Myocyte (in vitro differentiated cells): ENCODE results near the gene LSP1. TPM values are rescaled to one million over a fixed set of nuclear protein-coding genes. Genes with fewer than 3 reads are reported as not detected.

Experiments used
- DNase-seq: peaks from one replicate; pipeline ENCODE4 v3.0.0-alpha.2; 2012; ENCODE audit warnings: low read depth
- total RNA-seq: library from RNA; depleted of rRNA; stranded (reverse); fragments of >200 nt; gene quantifications from 2 replicates; pipeline ENCODE4 v1.2.3, GENCODE V29; 2014

LSP1 gene
- total RNA-seq, 1 donor from 2014 or later, result 407 TPM

DNA sequence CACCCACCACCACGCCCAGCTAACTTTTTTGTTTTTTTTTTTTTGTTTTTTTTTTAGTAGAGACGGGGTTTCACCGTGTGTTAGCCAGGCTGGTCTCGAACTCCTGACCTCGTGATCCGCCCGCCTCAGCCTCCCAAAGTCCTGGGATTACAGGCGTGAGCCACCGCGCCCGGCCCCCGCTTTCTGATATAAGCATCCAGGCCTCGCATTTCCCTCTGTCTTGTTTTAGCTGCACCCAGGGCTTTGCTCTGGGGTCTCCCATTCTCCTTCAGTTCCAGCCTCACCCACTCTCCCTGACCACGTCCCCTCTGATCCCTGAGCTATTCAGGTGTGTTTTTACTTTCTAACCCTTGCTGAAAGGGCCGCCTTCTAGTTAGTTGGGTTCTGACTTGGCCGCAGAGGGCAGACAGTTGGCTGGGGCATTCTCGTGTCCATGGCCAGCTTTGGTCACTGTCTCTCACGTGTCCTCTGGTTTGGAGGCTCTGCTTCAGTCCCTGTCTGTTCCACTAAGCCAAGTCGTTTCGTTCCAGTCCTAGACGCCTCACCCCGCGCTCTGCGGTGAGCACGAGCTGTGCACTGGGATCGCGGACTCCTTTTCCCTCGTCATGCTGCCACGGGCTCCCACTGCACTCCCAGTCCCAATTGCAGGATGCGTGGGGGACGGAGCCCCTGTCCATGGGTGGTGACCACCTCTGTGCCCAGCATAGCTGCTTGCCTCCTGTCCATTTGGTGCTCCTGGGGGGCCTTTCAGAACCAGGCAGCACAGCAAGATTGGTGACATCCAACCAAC lies 60.6 kb downstream of the LSP1 start:
- DNase-seq, result no peak

DNA sequence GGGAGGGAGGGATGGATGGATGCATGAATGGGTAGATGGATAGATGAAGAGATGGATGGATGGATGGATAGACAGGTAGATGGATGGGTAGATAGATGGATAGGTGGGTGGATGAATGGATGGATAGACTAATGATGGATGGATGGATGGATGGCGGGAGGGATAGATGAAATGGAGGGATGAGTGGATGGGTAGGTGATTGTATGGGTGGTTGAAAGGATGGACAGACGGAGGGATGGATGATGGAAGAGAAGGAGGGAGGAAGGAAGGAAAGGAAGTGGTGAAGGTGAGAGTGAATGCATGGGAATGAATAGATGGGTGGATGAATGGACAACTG lies 62.9 kb downstream of the LSP1 start:
- no peak for DNase-seq

DNA sequence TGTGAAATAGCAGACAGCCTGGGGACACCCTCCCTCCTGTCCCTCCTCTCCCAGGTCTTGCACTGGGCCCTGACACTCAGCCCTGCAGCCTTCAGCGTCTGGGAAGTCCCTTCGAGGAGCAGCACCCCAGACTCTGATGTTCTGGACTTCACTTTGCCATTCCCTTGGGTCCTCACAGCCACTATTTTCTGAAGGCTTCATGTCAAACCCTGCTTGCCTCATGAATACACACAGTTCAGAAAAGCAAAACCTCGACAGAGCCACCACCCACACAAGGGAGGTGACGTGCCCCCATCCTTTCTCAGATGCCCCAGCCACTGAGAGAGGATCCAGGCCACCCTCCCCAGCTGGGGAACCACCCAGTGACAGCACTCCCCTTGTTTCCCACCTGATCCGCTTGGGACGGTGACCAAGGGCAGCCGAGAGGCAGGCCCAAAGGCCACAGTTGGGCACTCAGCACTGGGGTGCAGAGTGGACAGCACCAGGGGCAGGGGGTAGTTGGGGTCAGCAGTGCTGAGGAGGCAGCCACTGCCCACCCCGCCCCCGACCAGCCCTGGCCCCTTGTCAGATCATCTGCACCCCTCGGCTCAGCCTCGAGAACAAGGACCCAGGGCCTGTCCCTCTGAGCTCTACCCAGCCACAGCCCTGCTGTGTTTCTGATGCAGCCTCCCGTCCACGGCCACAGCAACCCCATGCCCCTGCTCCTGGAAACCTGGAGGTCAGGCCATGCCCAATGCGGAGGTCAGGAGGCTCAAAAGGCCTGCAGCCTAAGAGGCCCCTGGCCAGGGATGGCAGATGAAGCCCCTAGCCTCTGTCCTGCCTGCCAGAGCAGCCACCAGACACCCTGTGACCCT lies 63.5 kb downstream of the LSP1 start:
- no peak for DNase-seq

DNA sequence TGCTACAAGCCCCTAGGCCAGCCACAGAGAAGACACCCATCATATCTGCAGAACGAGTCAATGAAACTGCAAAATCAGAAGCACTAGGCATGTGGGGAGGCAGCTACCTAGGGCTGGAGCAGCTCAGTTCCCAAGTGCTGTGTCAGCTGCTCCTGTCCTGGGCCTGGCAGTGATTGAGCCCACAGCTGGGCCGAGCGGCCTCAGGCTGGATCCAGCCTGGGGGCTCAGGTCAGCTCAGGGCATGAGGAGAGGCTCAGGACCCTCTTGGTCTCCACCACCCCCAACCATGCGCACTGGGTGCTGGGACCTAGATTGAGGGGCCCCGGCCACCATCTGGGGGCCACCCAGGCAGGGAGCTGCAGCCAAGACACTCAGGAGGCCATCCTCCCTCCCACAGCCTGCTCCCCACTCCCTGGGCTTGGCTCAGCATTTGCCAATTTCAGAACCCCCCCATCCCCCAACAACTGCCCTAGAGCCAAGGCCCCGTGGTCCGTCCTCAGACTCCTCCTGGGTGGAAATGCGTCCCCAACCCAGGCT lies 64.2 kb downstream of the LSP1 start:
- peak; percentile 80 for DNase-seq

DNA sequence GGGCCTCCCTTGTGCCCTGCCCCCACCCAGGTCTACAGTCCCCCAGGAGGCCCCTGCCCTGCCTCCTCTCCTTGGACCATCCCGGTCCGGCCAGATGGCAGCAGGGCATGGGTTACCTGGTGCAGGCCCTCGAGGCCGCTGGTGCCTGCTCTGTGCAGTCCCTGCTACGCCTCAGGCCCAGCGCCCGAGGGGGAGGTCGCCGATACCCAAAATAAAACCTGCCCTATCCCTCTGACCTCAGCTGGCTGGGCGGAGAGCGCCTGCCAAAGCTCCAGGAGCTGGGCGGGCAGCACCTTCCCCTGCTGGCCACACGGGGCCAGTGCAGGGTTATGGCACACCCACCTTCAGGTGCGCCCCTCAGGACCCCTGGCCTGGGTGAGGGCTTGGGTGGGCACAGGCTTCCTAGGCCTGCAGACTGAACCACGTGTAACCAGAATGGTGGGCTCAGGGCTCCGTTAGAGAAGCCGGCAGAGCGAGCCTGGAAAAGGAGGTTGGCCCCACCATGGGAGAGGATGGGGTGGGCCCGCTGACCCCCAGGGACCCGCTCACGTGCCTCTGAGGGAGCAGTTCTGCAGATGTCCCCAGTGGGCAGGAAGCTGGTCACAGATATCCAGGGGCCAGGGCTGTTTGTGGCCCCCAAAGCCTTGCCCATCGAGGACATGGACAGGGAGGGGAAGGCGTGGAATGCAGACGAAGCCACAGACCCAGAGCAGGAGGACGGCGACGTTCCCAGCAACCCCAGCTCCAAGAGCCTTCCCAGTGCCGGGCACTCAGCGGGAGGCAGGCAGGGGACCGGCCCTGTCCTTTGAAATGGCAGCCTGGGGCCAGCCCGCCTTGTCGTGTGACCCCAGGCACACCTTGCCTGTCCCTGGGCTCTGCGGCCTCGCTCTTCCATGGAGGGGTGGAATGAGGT lies 64.9 kb downstream of the LSP1 start:
- DNase-seq, result peak; percentile 83

DNA sequence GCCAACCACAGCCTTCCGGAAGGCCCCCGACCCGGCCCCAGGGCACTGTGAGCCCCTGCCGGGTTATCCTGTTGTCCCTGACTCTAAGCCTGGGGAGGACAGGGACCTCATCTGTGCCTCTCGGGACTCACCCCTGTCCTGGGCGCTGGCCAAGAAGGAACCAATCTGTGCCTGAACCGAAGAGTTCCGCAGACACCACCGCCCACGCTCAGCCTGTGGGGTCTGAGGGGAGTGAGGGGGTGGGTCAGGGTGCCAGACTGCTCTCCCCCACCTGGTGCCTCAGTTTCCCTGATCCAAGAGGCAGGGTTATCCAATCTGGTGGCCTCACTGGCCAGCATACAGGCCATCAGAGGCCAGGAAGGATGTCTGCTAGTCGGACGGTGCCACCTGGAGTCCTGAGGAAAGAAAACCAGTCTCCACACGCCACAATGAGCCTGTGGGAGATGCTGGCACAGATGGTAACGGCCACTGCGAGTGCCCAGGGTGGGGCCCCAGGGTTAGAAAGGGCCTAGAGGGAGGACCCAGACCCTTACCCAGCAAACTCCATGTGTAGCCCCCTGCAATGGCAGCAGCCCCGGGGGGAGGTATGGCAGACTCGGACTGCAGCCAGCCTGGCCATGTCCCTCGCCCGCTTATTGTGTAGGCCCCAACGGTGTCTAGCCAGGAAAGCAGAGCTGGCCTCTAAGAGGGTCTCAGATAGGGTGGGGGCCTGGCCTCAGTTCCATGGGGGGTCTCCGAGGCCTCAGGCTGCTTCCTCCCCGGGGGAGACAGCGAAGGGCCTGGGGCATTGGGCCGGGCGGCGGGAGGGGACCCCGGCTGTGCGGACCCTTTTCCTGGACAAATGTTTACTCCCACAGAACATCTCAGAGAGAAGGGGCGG lies 65.8 kb downstream of the LSP1 start:
- peak; percentile 75 for DNase-seq

DNA sequence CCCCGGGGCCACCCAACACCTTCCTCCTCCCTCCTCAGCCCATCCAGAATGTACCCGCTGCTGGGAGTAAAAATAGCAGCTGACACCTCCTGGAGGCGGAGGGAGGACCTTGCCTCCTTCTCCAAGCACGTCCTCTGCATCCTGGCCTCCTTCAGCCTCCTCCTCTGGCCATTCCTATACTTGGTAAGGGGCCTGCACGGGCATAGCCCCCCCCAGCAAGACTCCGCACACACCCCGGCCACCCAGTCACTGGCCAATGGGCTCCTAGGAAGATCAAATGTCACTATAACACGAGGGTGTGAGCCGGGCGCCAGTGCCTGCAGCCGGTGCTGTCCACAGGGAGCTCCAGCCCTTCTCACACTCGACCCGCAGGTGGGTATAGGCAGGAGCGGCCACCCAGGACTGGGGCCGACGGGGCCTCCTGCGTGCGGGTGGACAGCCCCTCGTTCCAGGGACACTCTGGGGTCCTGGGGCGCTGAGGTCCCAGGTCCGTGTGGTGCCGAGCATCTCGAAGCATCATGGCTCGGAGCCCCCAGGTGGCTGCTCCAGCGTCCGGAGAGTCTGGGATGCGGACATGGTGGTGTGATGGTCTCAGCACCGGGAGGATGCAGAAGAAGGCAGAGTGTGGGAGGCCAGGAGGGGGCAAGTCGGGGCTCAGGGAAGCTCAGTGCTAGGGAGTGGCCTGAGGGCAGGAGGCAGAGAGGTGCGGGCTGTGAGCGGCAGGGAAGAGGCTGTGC lies 66.7 kb downstream of the LSP1 start, which contains the start of gene TNNT3:
TNNT3 (plus strand) TSS at position 313 of the 737 bp plus-strand sequence. CDS start 3,172 bp downstream, outside the sequence.
- DNase-seq, result peak; percentile 90

DNA sequence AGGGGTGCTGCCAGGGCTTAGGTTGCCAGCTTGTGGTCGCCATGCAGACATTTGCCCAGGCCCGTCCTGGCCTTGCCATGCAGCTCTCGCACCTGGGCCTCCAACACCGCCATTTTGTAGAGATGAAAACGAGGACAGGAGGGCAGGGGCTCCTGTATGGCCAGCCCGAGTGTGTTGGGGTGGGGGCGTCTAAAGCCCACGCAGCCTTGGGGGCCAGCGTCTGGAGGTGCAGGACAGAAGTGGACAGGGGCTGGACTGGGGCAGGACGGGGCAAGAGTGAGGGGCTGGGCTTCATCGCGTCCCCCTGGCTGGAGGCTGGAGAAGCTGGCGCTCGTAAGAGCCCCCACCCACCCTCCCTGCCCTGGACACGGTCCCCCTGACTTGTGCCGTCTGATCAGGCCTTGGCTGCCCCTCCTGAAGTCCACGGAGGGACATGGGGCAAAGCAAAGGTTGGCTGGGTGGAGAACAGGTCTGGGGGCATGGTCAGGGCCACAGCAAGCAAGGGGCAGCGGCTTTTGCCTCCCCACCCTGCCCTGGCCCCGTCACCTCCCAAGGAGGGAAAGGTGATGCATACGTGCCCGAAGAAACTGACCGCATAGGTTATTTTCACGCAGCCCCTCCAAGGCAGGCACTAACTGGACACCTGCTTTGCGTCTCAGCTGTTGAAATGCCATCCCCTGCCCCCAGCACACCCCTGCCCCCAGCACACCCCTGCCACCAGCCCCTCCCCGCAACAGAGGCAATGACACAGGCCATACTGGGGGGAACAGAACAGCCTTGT lies 67.4 kb downstream of the LSP1 start:
- no peak for DNase-seq

DNA sequence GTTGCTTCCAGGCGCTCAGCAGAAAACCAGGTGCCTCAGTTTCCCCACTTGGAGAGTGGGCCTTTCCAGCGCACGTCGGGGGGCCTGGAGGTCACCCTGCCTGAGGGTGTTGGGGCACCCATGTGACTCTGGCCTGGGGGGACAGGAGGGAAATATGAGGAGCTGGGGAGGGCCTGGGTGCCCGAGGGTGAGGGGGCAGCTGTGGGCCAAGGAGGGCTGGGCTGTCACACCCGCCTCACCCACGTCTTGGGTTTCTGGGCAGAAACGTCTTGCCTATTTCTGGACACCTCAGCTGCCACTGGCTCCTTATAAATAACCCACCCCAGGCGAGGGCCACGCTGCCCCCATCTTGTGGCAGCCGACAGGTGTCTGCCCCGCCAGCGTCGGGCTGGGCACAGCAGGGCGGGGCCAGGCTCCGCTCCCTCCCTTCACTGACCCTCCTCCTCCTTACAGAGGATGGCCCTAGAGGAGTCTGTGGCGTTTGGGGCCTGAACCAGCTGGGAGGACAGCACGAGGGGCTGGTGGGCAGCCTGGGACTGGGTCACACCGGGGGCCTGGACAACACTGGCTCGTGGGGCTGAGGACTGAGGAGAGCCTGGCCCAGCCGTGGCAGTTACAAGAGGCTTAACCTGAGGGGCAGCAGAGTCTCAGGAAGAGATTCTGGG lies 68.2 kb downstream of the LSP1 start:
- DNase-seq, result peak; percentile 97

DNA sequence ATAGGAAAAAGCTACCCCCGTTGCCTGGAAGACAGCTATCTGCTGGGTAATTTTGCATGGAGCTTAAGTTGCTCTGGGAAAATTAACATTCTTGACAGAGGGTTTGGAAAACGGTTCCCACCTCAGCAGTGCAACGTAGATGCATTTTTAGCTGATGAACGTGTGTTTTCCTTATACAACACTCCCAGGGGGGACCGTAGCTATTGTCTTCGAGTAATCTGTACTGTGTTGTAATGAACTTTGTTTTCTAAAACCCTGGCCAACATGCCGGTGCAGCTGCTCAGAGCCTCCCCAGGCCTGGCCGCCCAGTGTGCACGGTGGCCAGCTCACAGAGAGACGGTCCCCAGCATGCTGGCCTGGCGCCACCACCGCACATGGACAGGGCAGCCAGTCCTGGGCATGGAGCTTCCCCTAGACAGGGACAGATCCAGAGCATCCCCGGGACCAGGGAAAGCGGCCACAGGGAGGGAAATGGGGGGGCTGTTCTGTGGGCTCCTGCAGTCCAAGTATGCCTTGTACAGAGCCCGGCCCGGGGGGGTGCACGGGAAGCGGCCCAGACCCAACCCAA lies 68.8 kb downstream of the LSP1 start:
- peak; percentile 84 for DNase-seq

DNA sequence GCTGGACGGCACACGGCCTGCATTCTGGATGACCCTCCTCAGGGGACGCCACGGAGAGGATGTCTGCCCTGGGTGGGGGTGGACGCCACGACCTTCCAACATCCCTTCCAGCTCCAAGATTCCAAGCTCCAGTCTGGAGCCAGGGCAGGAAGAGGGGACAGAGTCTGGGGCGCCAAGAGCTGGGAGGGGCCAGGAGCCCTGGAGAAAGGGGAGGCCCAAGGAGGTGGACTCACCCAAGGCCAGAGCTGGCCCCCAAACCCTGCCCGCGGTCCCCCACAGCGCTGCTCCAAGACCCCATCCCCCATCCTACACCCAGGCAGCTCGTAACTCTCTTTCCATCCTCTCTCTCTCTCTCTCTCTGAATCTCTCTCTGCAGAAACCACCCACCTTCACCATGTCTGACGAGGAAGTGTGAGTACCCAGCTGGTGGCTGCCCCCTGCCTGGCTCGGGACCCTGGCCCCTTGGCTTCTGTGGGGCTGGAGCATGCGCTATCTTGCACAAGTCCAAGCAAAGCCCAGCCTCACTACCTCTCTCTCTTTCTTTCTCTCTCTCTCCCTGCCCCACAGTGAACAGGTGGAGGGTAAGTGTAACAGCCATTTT lies 69.7 kb downstream of the LSP1 start:
- no peak for DNase-seq

DNA sequence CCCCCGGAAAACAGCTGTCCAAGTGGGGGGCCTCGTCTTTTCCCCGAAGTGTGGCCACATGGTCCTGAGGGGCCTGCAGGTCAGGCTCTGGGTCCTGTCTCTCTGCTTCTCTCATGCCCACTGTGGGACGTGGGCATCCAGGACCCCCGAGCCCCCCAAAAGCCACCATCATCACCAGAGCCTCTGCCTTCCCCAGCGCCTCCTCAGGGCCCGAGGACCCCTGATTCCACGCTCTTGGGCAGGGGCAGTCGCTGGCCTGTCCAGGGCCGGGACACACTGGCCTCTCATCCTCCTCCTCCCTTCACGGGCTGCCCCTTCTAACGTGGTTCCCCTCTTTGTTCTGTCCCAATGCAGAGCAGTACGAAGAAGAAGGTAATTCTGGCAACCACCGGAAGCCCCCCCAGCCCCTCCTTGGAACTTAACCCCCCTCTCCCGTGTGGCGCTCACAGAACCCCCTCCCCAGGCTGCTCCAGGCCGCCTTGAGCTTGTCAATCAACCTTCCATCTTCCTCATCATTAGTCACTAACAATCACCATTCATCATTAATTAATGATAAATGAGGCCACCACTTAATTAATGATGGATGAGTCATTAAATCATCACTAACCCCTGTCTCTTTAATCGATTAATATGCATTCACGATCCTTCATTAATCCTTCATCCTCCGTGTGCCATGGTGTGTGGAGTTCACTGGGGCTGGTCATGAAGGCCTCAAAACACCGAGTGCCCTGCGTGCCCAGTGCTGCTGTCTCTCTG lies 70.5 kb downstream of the LSP1 start:
- no peak for DNase-seq

DNA sequence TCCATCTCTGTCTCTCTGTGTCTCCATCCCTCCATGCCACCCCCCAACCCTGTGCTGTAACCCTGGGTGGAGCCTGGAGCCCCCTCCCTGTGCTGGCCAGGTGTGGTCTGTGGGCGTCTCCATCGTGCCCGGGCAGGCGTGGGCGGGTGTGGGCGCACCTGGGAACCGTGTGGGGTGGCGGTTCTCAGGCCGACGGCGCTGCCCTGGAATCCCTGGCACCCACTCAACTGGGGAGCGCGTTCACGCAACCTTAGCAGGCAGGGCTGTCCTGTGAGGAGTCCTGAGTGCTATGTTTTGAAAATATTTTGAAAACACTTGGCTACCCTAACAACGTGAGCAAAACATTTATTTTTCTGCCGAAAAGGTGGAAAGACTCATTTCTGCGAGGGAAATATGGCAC lies 71.3 kb downstream of the LSP1 start:
- no peak for DNase-seq

DNA sequence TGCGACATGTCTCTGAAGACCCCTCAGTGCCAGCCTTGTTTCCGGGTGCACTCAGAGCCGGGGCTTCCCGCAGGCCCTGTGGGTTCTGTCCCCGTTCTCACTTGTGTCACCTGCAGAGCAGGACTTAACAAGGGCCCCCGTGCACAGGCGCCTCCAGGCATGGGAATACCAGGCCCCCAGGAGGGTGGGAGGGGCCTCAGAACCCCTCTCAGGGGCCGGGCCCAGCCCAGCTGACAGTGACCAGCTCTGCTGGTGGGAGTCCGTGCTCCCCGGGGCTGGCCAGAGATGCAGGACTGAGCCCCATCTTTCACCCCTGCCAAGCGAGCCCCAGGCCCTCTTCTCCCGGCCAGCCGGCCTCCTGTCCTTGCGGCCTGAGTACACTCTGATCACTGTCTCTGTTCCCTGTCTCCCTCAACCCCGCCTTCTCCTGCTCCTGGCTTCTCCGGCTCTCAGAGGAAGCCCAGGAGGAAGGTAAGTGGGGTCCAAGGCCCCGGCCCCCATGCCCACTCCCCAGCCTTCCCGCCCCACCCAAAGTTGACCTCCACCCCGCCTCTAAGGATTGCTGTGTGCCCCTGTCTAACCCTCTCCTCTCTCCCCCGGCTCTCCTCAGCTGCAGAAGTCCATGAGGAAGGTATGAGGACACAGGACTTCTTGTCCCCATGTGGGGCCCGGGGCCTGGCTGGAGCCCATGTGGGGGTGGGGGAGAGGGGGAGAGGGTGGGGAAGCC lies 71.9 kb downstream of the LSP1 start:
- peak; percentile 1 for DNase-seq

DNA sequence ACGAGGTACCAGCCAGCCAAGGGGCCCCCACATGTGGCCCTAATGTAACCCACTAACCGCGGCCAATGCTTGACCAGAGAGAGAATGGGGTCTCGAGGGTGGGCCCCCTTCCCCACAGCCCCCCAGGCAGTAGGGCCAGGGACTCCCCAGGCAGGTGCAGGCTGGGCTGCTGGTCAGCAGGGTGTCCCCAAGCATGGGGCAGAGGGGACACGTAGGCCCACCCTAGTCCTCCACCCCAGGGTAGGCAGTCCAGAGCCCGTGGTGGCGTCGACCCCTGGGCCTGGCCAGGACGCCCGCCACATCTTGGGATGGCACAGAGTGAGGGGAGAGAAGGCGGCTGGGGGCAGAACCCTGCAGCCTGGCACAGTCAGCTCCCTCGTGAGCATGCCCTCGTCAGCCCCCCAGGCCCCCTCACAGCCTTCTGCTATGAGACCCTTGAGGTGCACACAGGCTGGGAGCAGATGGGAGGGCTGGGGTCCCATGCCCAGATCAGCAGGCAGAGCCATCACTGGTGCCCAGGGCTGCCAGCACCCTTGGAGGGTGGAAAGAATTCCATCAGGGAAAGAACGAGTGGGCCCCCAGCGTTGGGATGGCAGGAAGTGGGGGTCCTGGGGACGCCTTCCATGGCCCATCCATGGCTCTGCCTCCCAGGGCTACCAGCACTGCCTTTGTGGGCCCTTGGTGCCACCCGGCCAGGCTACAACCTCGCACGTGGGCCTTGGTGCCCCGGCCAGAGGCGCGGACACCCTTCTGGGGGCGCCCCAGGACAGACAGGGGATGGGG lies 72.7 kb downstream of the LSP1 start:
- DNase-seq, result peak; percentile 0
